COLO668 (cell line): ENCODE results near the gene CFAP251.

ENCODE experiments used
- DNase-seq: peaks from one replicate; lab custom pipeline; 2025; ENCODE audit not compliant: unreplicated experiment; lab: John Stamatoyannopoulos, UW

The CFAP251 gene

GRCh38 chr12:122001466-122002209, 83.2 kb downstream of the CFAP251 start:
- peak; percentile 43 for DNase-seq

- no peak for DNase-seq
Observed at GRCh38 chr12:122003651-122004611, 85.5 kb downstream of the CFAP251 start.

- no peak for DNase-seq
Observed at GRCh38 chr12:122004633-122005071, 86.3 kb downstream of the CFAP251 start.

GRCh38 chr12:122005252-122005776, 86.9 kb downstream of the CFAP251 start:
- no peak for DNase-seq

- DNase-seq, result no peak
Observed at GRCh38 chr12:122006186-122006926, 88.0 kb downstream of the CFAP251 start.

GRCh38 chr12:122009741-122010140, 91.3 kb downstream of the CFAP251 start:
- no peak for DNase-seq

GRCh38 chr12:122012184-122012583, 93.8 kb downstream of the CFAP251 start:
- no peak for DNase-seq

- no peak for DNase-seq
Observed at GRCh38 chr12:122013136-122013535, 94.7 kb downstream of the CFAP251 start.

GRCh38 chr12:122013791-122014590, 95.6 kb downstream of the CFAP251 start:
- no peak for DNase-seq

GRCh38 chr12:122014781-122015180, 96.4 kb downstream of the CFAP251 start:
- DNase-seq, result no peak

GRCh38 chr12:122018457-122018856, 100.1 kb downstream of the CFAP251 start:
- no peak for DNase-seq

- DNase-seq, result no peak
Observed at GRCh38 chr12:122018937-122019336, 100.5 kb downstream of the CFAP251 start.

- DNase-seq, result no peak
Observed at GRCh38 chr12:122020795-122021192, 102.4 kb downstream of the CFAP251 start.

- peak; percentile 48 for DNase-seq
Observed at GRCh38 chr12:122021193-122021821, 102.9 kb downstream of the CFAP251 start.

GRCh38 chr12:122021822-122022392, 103.5 kb downstream of the CFAP251 start, which contains the start of gene BCL7A:
TSS of gene BCL7A (plus strand) at chr12:122021884. CDS start at chr12:122022092, 208 bp downstream.
- DNase-seq, result peak; percentile 90

- peak; percentile 84 for DNase-seq
Observed at GRCh38 chr12:122022393-122023338, 104.3 kb downstream of the CFAP251 start.

- peak; percentile 84 for DNase-seq
Observed at GRCh38 chr12:122023339-122024131, 105.1 kb downstream of the CFAP251 start.
